Measurements from ENCODE around the gene TM2D1. TPM values are rescaled to one million over a fixed set of nuclear protein-coding genes. Genes with fewer than 3 reads are reported as not detected.

TM2D1 gene
- polyA plus RNA-seq, 1 experiment: 30.3 TPM

- ChIA-PET POLR2A (no interaction called here), CTCF (no interaction called here)
- DNase-seq (ENCODE audit: low read depth): no peak
- no peak for TF ChIP-seq CTCF (IDR thresholded peaks at IDR 0.05; ENCODE audit: insufficient read depth, low read depth, low read length)
- Histone ChIP-seq H3K4me3 (ENCODE audit: low read depth, low read length) (no peak overlapping the region), H3K27me3 (ENCODE audit: control insufficient read depth, insufficient read depth, low read length) (0 out of 2 replicates have a peak, but pooled peaks cover 1% of the 10 kb centered on the region), H3K36me3 (ENCODE audit: control insufficient read depth, insufficient read depth, low read length) (no peaks in the 10 kb centered on the region; the same call in 1 of the 2 replicates)
These were observed 52.6 kb downstream of the TM2D1 start for GRCh38 chr1:61672376-61672775.

GRCh38 chr1:61670445-61670844 lies 54.5 kb downstream of the TM2D1 start:
- no peak for DNase-seq (ENCODE audit: low read depth)
- ChIA-PET POLR2A (no interaction called here), CTCF (interaction anchor here (0.9 kb wide), 1 partner anchor 13 kb away, joined by 3 read pairs; no protein-coding TSS in a partner anchor)
- Histone ChIP-seq H3K4me3 (ENCODE audit: low read depth, low read length) (no peak overlapping the region), H3K27me3 (ENCODE audit: control insufficient read depth, insufficient read depth, low read length) (0 out of 2 replicates have a peak, but pooled peaks cover 1% of the 10 kb centered on the region), H3K36me3 (ENCODE audit: control insufficient read depth, insufficient read depth, low read length) (no peaks in the 10 kb centered on the region; the same call in 1 of the 2 replicates)
- no peak for TF ChIP-seq CTCF (IDR thresholded peaks at IDR 0.05; ENCODE audit: insufficient read depth, low read depth, low read length)

GRCh38 chr1:61670016-61670415 lies 54.9 kb downstream of the TM2D1 start:
- Histone ChIP-seq H3K36me3 (ENCODE audit: control insufficient read depth, insufficient read depth, low read length) (no peaks in the 10 kb centered on the region; the same call in 1 of the 2 replicates), H3K4me3 (ENCODE audit: low read depth, low read length) (no peak overlapping the region), H3K27me3 (ENCODE audit: control insufficient read depth, insufficient read depth, low read length) (0 out of 2 replicates have a peak, but pooled peaks cover 1% of the 10 kb centered on the region)
- no peak for DNase-seq (ENCODE audit: low read depth)
- POLR2A ChIA-PET: interaction anchor here (0.5 kb wide), 1 partner anchor 183 kb away, joined by 4 read pairs; no protein-coding TSS in a partner anchor
- TF ChIP-seq CTCF (IDR thresholded peaks at IDR 0.05; ENCODE audit: insufficient read depth, low read depth, low read length): no peak
- CTCF ChIA-PET: no interaction called here

- DNase-seq (ENCODE audit: low read depth): no peak
- CTCF ChIA-PET: no interaction called here
- peak; percentile 19; the same call in 1 of the 2 replicates for TF ChIP-seq CTCF (IDR thresholded peaks at IDR 0.05; ENCODE audit: insufficient read depth, low read depth, low read length)
- H3K4me3 ChIP-seq (ENCODE audit: low read depth, low read length): no peak overlapping the region
- H3K36me3 ChIP-seq (ENCODE audit: control insufficient read depth, insufficient read depth, low read length): no peaks in the 10 kb centered on the region
- POLR2A ChIA-PET: no interaction called here
- no peaks in the 10 kb centered on the region for H3K27me3 ChIP-seq (ENCODE audit: control insufficient read depth, insufficient read depth, low read length)
These were observed 65.9 kb downstream of the TM2D1 start for GRCh38 chr1:61659061-61659460.

GRCh38 chr1:61655453-61655852 lies 69.5 kb downstream of the TM2D1 start:
- Histone ChIP-seq H3K36me3 (ENCODE audit: control insufficient read depth, insufficient read depth, low read length) (no peaks in the 10 kb centered on the region), H3K4me3 (ENCODE audit: low read depth, low read length) (no peak overlapping the region), H3K27me3 (ENCODE audit: control insufficient read depth, insufficient read depth, low read length) (no peaks in the 10 kb centered on the region)
- POLR2A ChIA-PET: no interaction called here
- CTCF ChIA-PET: no interaction called here
- no peak for DNase-seq (ENCODE audit: low read depth)
- TF ChIP-seq CTCF (IDR thresholded peaks at IDR 0.05; ENCODE audit: insufficient read depth, low read depth, low read length): no peak

Measured in BJ (cell line).